HG02870 (cell line): ENCODE results near the gene ERP44.

Experiments used
- ATAC-seq: cut with Tn5 transposase; IDR thresholded peaks from one replicate; pipeline ENCODE4 v1.9.1; 2021; ENCODE audit warnings: mild to moderate bottlenecking, moderate library complexity; ENCODE audit not compliant: unreplicated experiment

ERP44 gene

GRCh38 chr9:99955606-99956005, 143.2 kb downstream of the ERP44 start:
- no peak for ATAC-seq

- ATAC-seq: peak; percentile 81
Observed at GRCh38 chr9:99954819-99955218, 144.0 kb downstream of the ERP44 start.

GRCh38 chr9:99953861-99954507, 144.8 kb downstream of the ERP44 start:
- no peak for ATAC-seq

GRCh38 chr9:99948896-99949295, 149.9 kb downstream of the ERP44 start:
- ATAC-seq: no peak

- no peak for ATAC-seq
Observed at GRCh38 chr9:99948482-99948881, 150.3 kb downstream of the ERP44 start.

GRCh38 chr9:99947395-99947794, 151.4 kb downstream of the ERP44 start:
- ATAC-seq: no peak

- no peak for ATAC-seq
Observed at GRCh38 chr9:99936947-99937587, 161.7 kb downstream of the ERP44 start.

- ATAC-seq: no peak
Observed at GRCh38 chr9:99931155-99931840, 167.5 kb downstream of the ERP44 start.

- ATAC-seq: no peak
Observed at GRCh38 chr9:99929652-99930051, 169.1 kb downstream of the ERP44 start.
